ENCODE measurements around the gene VRK3. TPM values are rescaled to one million over a fixed set of nuclear protein-coding genes. Genes with fewer than 3 reads are reported as not detected.

The VRK3 gene
- polyA plus RNA-seq, 2 of the 4 experiments (the other 2 are of a cell fraction): 35.2 to 37.4 TPM

- TF ChIP-seq MYC (IDR thresholded peaks at IDR 0.05; ENCODE audit: borderline replicate concordance, low read length) (no peak), EHMT2 (IDR thresholded peaks at IDR 0.05; ENCODE audit: low read depth) (no peak)
- no peaks in the 10 kb centered on the region for H3K4me1 ChIP-seq
- H3K27ac ChIP-seq: no peak overlapping the region
- FAIRE-seq (no peak), ATAC-seq (no peak), DNase-seq (ENCODE audit: low read depth in 1 of 2, low spot score in 1 of 2) (no peak)
- ChIA-PET CTCF (interaction anchor here (0.6 to 10.7 kb wide), 9 partner anchors 9 to 448 kb away, joined by 3 to 121 read pairs (median 5); no protein-coding TSS in a partner anchor), POLR2A (no interaction called here)
- no peaks in the 10 kb centered on the region for H3K9me3 ChIP-seq
- no peak overlapping the region for H3K4me3 ChIP-seq
- 39% methylated on average over 13 of the region's 13 CpGs for WGBS (ENCODE audit: missing lambda C conversion rate)
- no peak overlapping the region for H3K4me2 ChIP-seq
Measured at GRCh38 chr19:49950956-49951526, 74.1 kb downstream of the VRK3 start.

GRCh38 chr19:49950590-49950948, 74.6 kb downstream of the VRK3 start:
- WGBS (ENCODE audit: missing lambda C conversion rate): 36% methylated on average over 5 of the region's 5 CpGs
- FAIRE-seq (no peak), DNase-seq (ENCODE audit: low read depth in 1 of 2, low spot score in 1 of 2) (no peak), ATAC-seq (no peak)
- Histone ChIP-seq H3K27ac (no peak overlapping the region), H3K4me3 (no peak overlapping the region), H3K4me2 (no peak overlapping the region), H3K4me1 (no peaks in the 10 kb centered on the region), H3K9me3 (no peaks in the 10 kb centered on the region)
- POLR2A ChIA-PET: no interaction called here
- TF ChIP-seq PBX3 (IDR thresholded peaks at IDR 0.05) (no peak), MAZ (IDR thresholded peaks at IDR 0.05; ENCODE audit: borderline replicate concordance, low read depth, low read length) (no peak), ZSCAN20 (CRISPR knock-in tag; IDR thresholded peaks at IDR 0.05) (no peak), HOXB13 (CRISPR knock-in tag; IDR thresholded peaks at IDR 0.05; ENCODE audit: low read depth) (no peak), CHD2 (IDR thresholded peaks at IDR 0.05; ENCODE audit: low read length, partially characterized antibody) (no peak), MYC (IDR thresholded peaks at IDR 0.05; ENCODE audit: borderline replicate concordance, low read length) (no peak), CTCF (IDR thresholded peaks at IDR 0.05) (no peak), JUNB (IDR thresholded peaks at IDR 0.05) (no peak), PHF8 (IDR thresholded peaks at IDR 0.05; ENCODE audit: borderline replicate concordance, low read depth) (no peak), RAD21 (conservative IDR thresholded peaks at IDR 0.05 in 1 of 2, IDR thresholded peaks at IDR 0.05 in 1 of 2) (no peak), FOXS1 (CRISPR knock-in tag; IDR thresholded peaks at IDR 0.05) (no peak), RNF2 (IDR thresholded peaks at IDR 0.05; ENCODE audit: borderline replicate concordance, low read depth) (no peak), ELK1 (IDR thresholded peaks at IDR 0.05; ENCODE audit: low read depth, low read length) (no peak), TP53 (CRISPR knock-in tag; IDR thresholded peaks at IDR 0.05) (no peak)
- TF ChIP-seq, protein P1, sequence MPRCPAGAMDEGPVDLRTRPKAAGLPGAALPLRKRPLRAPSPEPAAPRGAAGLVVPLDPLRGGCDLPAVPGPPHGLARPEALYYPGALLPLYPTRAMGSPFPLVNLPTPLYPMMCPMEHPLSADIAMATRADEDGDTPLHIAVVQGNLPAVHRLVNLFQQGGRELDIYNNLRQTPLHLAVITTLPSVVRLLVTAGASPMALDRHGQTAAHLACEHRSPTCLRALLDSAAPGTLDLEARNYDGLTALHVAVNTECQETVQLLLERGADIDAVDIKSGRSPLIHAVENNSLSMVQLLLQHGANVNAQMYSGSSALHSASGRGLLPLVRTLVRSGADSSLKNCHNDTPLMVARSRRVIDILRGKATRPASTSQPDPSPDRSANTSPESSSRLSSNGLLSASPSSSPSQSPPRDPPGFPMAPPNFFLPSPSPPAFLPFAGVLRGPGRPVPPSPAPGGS (IDR thresholded peaks at IDR 0.05): no peak
- CTCF ChIA-PET: interaction anchor here (1.1 to 10.7 kb wide), 8 partner anchors 9 to 185 kb away, joined by 3 to 121 read pairs (median 5); no protein-coding TSS in a partner anchor
